NK-92 treated with Interleukin-12 subunit alpha and Interleukin-12 subunit beta, amount 100 ng/mL, for 24 hours (cell line): Measurements from ENCODE around the gene DNAJC18.
"Not testable (repeated sequence)": the region's sequence is repeated elsewhere in the genome, so short reads cannot be mapped to it uniquely, and the experiment has no call there.

Experiments used
- DNase-seq: peaks from one replicate; lab custom pipeline; 2025; lab: John Stamatoyannopoulos, UW

Gene DNAJC18

DNA sequence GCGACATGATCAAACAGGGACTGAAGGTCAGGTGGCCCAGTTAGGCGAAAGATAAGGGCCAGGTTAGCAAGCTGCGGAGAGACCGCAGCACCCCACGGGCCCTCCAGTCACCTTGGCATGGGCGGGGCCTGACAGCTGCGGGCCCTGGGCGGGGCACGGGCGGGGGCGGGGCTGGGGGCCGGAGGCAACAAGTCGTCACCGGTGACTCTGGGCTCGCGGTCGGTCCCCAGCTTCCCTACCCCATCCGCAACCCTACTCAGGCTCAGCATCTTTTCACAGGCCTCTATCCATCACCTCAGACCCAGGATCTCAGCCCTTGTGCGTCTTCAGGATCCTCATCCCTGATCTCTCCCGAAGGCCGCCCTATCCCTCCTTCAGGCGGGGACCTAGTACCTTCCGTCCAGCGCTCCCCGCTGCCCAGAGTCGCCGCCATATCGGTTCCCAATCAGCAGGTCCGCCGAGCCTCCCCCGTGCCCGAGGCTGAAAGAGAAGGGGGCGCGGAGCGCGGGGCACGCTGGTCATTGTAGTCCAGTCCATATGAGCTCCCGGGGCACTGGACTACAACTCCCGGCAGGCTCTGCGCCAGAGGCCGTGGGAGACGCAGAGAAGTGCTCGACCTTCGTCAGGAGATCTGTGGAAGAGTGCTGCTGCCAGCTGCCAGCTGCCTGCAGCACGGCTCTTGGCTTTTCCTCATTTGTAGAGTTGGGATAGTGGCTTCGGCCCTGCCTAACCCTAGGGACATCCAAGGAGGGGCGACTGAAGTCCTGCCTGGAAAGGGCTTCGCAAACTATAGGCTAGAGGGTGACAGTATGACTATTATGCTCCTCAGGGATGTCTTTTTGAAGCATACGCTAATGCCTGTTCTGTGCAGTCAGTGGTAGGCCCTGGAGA lies at the start of gene DNAJC18:
Gene DNAJC18 (minus strand): TSS at position 513 of the 891 bp plus-strand sequence. CDS start 80 bp downstream, at position 433.
- peak; percentile 88 for DNase-seq

DNA sequence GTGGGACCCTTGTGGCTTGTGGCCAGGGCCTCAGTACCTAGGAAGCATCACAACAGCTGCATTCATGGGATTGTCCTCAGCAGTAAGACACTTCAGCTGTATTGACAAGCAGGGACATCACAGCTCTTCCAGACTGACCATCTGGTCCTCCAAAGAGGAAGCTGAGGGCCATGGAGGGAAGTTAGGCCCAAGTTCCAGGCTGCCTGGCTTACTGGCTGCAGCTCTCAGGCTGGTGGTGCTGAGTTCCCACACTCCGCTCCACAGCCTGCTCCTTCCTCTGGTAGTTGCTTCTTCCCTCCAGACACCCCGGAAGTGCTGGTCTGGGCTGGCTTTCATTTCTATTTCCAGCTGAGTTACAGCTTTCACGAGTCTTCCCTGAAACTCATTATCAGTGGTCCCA lies 48.9 kb upstream of the DNAJC18 start:
- no peak for DNase-seq

DNA sequence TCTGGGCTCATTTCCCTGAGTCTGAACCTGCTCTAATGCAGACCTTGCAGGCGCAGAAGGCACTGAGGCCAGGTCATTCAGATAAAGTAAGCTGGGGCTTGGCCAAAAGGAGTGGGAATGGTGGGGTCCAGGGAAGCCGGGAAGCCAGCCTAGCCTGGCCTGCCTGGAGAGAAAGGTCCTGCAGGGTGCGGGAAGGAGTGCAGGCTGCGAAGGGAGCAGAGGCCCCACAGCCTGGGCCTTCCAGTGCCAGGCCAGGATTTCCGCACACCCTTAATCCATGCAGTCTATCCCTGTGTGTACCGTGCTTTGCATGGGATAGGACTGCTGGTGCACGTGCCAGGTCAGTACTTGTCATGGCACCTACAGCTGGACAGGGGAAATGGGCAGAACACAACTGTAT lies 46.9 kb upstream of the DNAJC18 start:
- DNase-seq: no peak

DNA sequence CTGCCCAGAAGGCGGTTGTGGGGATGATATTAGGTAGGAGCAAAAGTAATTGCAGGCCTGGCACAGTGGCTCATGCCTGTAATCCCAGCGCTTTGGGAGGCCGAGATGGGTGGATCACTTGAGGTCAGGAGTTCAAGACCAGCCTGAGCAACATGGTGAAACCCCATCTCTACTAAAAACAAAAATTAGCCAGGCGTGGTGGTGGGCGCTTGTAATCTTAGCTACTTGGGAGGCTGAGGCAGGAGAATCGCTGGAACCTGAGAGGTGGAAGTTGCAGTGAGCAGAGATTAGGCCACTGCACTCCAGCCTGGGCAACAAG lies 43.5 kb upstream of the DNAJC18 start:
- not testable (repeated sequence) for DNase-seq

DNA sequence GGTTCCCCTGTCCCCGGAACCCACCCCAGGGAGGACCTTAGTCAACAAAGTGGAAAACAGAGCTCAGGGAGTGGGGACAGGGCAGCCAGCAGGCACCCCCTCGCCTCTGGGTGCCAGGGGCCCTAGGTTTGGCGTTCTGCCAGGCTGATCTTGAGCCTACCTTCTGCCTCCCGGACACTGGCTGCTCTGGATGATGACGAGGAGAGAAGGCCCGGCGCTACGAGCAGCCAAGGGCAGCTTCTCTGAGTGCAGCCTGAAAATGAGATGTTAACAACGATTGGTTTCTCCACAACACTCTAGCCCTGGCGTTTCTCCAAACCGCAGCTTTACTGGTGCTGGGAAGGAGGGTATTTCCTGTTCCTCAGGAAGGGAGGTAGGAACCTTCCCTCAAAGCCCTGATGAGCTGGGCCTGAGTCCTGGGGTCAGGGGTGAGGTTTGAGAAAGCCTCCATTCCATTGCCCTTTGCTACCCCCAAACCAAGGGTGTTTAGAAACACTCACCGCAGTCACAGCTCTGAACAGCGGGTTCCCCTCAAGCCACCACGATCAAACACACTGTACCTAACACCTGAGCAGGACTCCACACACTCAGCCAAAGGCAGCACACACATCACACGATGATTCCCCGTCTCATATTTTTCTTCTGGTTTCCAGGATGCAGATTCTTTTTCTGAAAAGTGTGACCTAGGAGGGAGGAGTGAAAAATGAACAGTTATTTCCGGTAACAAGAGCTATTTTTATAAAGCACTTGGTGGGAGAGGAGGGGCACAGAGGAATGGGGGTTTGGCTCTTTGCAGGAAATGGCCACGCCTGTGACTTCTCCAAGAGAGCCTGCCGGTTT lies 42.9 kb upstream of the DNAJC18 start, which contains the start of gene STING1:
Gene STING1 (minus strand): TSS at position 709 of the 840 bp plus-strand sequence. CDS start 1,054 bp downstream, outside the sequence.
- peak; percentile 59 for DNase-seq

DNA sequence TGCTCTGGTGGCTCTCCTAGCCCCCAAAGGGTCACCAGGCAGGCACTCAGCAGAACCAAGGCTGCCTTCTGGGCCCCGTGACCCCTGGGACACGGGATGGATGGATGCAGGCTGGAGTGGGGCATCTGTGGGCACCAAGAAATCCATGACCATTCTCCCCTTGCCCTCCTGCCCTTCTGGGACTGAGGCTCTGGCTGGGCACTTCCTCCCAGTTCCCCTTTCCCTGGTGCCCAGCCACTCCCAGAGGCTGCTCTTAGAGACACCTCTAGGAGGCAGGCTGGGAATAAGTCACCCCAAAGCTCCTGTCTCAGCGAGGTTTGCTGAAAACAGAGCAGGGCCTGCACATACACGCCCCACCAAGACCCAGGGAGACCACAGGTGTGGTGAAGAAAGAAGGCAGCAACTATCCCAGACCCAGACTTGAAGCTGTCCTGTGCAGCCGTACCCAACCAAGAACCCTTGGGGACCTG lies 42.3 kb upstream of the DNAJC18 start:
- no peak for DNase-seq

DNA sequence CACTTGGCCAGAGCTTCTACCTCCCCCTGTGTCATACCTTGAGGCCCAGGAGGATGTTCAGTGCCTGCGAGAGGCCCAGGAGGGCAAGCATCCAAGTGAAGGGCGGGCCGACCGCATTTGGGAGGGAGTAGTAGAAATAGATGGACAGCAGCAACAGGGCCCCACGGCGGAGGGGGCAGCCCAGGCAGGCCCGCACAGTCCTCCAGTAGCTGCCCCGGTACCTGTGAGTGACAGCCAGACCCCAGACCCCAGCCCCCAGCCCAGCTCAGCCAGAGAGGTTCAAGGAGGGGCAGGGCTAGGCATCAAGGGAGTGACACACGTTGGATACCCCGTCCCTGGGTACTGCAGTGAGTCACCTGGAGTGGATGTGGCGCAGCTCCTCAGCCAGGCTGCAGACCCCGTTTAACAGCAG lies 41.8 kb upstream of the DNAJC18 start:
- no peak for DNase-seq

DNA sequence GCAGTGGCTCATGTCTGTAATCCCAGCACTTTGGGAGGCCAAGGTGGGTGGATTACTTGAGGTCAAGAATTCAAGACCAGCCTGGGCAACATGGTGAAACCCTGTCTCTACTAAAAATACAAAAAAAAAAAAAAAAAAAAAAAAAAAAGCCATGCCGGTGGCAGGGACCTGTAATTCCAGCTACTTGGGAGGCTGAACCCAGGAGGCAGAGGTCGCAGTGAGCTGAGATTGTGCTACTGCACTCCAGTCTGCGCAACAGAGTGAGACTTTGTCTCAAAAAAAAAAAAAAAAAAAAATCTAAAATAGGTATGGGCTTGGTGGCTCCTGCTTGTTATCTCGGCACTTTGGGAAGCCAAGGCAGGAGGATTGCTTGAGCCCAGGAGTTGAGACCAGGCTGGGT lies 40.4 kb upstream of the DNAJC18 start:
- DNase-seq: not testable (repeated sequence)

DNA sequence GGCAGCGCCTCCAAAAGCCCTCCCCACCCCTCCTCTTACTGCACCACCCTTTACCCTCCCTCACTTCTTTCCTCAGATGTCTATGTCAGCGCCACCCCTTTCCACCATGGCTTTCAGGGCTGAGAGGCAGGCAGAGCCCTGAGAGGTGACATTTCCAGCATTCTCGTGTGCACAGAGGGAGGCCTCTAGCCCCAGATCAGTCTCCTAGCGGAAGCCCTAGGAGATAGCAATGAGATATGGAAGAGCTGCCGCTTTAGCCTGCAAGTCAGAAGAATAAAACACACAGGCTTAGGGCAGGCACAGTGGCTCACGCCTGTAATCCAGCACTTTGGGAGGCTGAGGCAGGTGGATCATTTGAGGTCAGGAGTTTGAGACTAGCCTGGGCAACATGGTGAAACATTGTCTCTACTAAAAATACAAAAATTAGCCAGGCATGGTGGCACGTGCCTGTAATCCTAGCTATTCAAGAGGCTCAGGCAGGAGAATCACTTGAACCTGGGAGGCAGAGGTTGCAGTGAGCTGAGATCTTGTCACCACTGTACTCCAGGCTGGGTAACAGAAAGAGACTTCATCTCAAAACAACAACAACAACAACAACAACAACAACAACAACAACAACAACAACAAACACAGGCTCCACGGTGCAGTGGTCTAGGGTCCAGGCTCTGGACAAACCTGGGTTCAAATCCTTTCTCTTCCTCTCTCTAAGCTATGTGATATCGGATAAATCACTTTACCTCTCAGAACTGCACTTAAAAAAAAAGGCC lies 39.5 kb upstream of the DNAJC18 start:
- not testable (repeated sequence) for DNase-seq

DNA sequence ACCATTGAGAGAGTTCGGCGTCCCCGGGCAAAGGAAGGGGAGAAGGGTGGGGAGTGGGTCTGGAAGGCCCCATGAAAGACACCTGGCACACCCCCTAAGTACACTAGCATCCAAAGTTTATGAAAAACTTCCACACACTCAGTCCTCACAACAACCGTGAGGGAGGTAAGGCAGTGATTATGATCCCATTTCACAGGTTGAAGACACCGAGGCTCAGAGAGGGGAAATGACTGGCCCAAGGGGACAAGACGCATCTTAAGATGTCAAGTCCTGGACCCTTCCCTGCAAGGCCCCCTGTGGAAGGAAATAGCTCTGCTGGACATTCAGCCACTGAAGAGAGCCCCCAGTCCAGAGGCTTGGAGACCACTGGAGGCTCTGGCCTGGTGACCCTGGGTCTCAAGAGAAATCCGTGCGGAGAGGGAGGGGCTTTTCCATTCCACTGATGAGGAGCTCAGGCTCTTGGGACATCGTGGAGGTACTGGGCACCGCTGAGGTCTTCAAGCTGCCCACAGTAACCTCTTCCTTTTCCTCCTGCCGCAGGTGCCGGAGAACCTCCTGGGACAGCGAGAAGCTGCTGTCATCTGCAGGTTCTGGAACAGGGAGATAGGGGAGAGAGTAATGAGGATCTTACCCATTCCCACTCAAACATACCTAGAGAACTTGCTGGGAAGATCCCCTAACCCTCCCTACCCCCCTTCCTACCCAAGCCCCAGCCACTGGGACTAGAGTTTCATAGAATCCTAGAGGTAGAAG lies 36.7 kb upstream of the DNAJC18 start:
- no peak for DNase-seq

DNA sequence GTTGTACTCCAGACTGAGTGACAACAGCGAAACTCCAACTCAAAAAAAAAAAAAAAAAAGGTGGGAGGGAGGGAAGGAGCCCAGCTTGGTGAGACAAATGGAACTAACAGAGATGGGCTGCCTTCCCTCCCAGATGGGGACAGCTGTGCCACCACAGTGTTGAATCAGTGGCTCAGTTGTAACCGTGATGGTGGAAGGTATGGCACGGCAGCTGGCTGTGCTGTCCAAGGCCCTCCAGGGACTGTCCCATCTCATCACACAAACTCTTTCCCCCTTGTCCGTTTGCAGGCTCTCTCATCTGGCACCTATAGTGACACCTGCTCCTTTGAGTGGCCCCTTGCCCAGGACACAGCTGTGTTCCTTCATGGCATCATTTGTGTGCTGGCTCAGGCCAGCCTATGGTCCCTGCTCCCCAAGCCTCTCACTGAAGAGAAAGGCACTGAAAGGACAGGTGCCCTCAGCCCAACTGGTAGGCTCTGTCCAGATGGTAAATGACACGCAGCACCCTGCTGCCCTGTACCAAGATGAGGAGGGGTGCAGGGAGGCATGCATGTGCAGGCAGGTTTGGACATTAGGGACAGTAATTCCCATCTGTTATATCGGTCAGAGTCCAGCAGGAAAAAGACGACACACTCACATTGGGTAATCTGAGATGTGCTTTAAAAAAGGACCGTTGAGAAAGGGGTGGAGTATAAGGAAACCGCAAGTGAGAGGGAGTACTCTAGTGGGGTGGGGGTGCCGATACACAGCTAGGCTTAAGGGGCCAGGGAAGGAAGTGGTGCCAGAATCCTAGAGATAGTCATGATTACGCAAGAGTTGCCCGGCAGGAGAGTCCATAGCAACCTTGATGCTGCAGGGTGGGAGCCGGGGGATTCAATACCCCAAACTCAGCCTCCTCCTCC lies 35.8 kb upstream of the DNAJC18 start:
- DNase-seq: no peak

DNA sequence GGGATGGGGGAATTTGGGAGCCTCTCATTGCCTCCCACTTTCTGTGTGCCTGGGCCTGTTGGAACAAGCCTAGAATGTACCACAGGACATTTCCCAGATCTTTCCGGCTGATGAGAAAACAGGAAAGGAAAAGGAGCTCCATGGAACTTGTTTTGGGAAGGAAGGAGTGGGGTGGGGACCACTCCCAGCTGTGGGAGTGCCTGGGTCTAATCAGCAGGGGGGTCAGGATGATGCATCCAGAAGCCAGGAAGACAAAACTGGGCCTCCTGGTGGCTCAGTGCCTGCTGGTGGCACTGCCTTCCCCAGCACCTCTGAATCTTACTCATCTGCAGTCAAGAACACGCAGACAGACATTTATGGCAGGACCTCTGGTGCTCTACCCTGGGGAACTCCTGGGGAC lies 34.2 kb upstream of the DNAJC18 start:
- no peak for DNase-seq

DNA sequence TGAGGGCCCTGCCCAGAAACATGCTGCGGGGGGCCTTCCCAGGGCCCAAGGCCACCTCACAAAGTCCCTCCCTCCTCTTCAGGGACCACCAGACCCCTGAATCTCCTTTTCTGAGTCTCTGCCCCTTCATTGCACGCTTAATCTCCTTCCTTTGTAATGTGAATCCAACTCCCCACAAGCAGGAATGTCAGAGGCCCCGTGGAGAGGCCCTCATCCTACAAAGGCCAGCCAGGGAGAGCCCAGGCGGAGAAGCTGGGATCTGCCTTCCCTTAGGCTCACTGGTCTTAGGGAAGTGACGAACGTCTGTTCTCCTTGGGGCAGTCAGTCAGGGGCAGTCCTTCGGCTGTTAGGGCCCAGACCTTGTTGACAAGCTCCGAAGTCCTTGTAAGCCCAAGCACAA lies 33.8 kb upstream of the DNAJC18 start:
- DNase-seq: no peak

DNA sequence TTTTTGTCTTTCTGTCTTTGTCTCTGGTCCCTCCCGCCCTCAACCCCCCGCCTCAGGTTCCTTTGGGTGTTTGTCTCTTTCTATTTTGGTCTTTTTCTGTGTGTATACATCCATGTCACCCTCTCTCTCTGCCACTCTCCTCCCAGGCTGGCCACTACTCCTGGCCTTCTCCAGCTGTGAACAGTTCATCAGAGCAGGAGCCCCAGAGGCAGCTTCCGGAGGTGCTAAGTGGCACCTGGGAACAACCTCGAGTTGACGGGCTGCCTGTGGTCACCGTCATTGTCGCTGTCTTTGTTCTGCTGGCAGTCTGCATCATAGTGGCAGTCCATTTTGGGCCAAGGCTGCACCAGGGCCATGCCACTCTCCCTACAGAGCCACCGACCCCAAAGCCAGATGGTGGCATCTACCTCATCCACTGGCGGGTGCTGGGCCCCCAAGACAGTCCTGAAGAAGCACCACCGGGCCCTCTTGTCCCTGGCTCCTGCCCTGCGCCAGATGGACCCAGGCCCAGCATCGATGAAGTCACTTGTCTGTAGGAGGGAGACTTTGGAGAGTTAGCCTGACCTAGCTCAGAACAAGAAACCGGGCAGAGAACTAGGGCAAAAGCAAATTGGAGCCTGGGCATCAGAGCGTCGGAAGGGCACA lies 33.2 kb upstream of the DNAJC18 start:
- no peak for DNase-seq

DNA sequence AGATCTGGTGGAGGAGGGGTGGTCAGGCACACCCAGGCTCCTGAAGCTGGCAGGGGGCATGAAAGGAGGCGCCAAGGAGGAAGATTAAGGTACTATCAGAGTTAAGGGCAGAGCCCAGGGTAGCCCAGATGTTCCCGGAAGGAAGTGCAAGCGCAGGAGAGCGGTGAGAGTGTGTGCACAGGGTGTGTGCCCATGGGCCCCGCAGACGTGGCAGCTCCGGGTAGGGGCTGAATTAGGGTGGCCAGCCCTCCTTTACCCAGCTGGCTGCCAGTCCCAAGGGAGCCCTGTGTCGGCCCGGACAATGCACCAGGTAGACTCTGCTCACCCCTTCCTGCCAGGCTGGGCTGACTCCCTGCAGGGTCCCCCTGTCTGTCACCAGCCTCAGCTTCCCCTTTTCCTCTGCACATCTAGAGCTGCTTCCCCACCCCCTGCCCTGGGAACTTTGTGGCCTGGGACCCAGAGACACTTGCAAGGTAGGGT lies 31.5 kb upstream of the DNAJC18 start, which contains the start of gene SMIM33:
Gene SMIM33 (plus strand): TSS at position 184 of the 480 bp plus-strand sequence. CDS start 118 bp downstream, at position 302.
- no peak for DNase-seq

DNA sequence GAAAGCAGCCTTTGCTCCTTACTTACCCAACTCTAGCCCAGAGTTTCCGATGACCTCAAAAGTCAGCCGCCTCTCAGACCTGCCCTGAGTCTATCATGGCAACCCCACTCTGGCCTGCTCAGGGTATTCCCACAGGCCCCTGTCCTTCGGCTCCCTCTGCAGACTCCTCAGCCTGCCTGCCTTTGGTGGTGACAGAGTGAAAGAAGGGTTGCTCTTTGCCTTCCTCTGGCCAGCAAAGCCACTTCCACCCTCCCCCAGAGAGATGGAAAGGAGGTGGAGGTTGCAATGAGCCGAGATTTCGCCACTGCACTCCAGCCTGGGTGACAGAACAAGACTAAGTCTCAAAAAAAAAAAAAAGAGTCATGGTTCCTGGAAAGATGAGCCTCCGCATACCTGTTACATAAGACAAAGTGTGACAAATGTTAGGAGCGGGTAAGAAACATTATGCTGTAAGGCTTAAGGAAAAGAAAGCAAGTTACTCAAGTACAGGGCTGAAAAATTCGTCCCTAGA lies 29.2 kb upstream of the DNAJC18 start:
- DNase-seq: no peak

DNA sequence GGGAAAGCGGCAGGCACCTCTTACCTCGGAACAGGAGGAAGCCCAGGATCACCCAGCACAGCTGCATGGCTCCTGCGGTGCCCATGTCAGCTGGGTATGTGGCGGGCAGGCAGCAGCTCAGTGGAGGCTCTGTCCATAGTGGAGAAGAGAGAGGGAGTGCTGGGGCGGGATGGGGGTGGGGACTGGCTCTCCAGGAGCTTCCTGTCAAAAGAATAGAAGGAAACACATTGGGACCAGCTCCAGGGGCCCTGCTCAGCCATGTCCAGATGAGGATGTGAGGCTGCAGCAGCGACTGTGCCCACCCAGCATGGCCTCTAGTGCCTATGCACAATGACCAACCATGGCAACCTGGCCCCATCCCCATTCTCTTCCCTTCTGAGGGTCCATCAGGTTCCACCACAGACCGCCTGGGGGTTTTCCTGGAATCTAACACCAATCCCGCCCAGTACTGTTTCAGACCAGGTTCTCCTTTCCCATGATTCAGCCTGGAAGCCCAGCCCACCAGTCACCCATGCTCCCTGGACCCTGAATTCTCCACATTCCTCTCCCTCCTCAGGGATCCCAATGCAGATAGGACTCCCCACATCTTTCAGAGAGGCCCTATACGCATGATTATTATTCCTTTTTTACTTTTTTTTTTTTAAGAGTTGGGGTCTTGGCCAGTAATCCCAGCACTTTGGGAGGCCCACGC lies 23.4 kb upstream of the DNAJC18 start, which contains the start of gene ECSCR:
Gene ECSCR (minus strand): TSS at position 158 of the 691 bp plus-strand sequence. CDS start 73 bp downstream, at position 85.
- DNase-seq: no peak

DNA sequence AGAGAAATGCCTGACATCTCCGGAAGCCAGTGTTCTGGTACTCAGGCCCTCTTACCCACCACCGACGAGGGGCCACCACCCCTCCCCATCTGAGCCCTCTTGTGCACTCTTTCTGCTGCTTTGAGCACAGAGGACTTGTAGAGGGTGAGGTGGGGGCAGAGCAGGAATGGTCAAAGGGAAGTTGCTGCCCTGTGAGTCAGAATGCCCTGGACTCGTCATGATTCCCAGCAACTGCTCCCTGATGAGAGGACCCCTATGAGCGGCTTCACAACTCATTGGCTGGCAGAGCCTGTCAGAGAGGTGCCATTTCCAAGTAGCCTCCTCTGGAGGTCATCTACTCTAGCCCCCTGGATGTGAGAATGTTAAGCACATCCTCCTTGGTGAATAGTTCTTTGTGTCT lies 22.4 kb upstream of the DNAJC18 start:
- no peak for DNase-seq
